HFFc6 (cell line): Measurements from ENCODE around the gene FGF12. TPM values are rescaled to one million over a fixed set of nuclear protein-coding genes. Genes with fewer than 3 reads are reported as not detected.

Experiments
- DNase-seq: peaks from one replicate; pipeline ENCODE4 v3.0.0-alpha.2; 2018
- H3K27ac Mint-ChIP-seq: 2 replicates; pipeline ENCODE4 v1.8.0; 2020; ENCODE audit warnings: mild to moderate bottlenecking, mixed read lengths
- H3K27me3 Mint-ChIP-seq: 2 replicates; pipeline ENCODE4 v1.8.0; 2021; ENCODE audit warnings: mild to moderate bottlenecking, moderate library complexity, mixed read lengths; ENCODE audit not compliant: insufficient read depth
- H3K36me3 Mint-ChIP-seq: 2 replicates; pipeline ENCODE4 v1.8.0; 2021; ENCODE audit warnings: low read depth, mixed read lengths
- H3K4me1 Mint-ChIP-seq: 2 replicates; pipeline ENCODE4 v1.8.0; 2020; ENCODE audit warnings: low read depth, mixed read lengths
- H3K4me3 Mint-ChIP-seq: 2 replicates; pipeline ENCODE4 v1.8.0; 2020; ENCODE audit warnings: mild to moderate bottlenecking, moderate library complexity, mixed read lengths
- H3K9me3 Mint-ChIP-seq: 2 replicates; pipeline ENCODE4 v1.8.0; 2020; ENCODE audit warnings: mild to moderate bottlenecking, mixed read lengths
- total RNA-seq, 6 experiments: library from RNA; stranded (reverse); fragmentation: NEBNext Ultra II Directional; extraction: Animal tissue kit (Norgen Biotek cat#: 25700); gene quantifications; 2 replicates in 1 of 6; 3 replicates in 5 of 6; pipeline ENCODE4 v1.2.3, GENCODE V29; 2021
- TF ChIP-seq, protein P1 (sequence below): fragments of 200-600 bp; sonication (generic); IDR thresholded peaks from 2 replicates; pipeline ENCODE4 v1.5.0; 2021; ENCODE audit warnings: antibody characterized with exemption, mild to moderate bottlenecking

The FGF12 gene
- total RNA-seq, 6 experiments from 2014 or later: not detected

DNA sequence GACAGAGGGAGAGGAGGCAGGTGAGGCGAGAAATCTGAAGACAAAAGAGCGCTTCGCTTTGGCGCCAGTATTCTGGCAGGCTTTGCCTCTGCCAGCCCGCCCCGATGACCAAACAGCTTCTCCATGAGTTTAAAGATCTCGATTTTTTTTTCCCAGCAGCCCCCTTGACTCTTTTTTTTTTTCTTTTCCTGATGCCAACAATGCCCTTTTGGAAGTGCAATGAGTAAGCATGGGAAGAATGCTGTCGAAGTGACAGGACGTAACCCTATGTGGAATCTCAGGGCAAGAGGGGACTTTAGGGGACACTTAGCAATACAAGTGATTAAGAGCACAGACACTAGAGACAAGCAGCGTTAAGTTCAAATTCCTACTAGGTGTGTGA, 211.7 kb downstream of the FGF12 start:
- H3K4me3 Mint-ChIP-seq: no peak overlapping the region
- no peaks in the 10 kb centered on the region for H3K36me3 Mint-ChIP-seq
- TF ChIP-seq, protein P1, sequence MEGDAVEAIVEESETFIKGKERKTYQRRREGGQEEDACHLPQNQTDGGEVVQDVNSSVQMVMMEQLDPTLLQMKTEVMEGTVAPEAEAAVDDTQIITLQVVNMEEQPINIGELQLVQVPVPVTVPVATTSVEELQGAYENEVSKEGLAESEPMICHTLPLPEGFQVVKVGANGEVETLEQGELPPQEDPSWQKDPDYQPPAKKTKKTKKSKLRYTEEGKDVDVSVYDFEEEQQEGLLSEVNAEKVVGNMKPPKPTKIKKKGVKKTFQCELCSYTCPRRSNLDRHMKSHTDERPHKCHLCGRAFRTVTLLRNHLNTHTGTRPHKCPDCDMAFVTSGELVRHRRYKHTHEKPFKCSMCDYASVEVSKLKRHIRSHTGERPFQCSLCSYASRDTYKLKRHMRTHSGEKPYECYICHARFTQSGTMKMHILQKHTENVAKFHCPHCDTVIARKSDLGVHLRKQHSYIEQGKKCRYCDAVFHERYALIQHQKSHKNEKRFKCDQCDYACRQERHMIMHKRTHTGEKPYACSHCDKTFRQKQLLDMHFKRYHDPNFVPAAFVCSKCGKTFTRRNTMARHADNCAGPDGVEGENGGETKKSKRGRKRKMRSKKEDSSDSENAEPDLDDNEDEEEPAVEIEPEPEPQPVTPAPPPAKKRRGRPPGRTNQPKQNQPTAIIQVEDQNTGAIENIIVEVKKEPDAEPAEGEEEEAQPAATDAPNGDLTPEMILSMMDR: no peak
- DNase-seq: no peak
- H3K4me1 Mint-ChIP-seq: no peaks in the 10 kb centered on the region
- peaks cover 2% of the 10 kb centered on the region; the same call in 1 of the 2 replicates for H3K27me3 Mint-ChIP-seq
- peaks cover 36% of the 10 kb centered on the region for H3K9me3 Mint-ChIP-seq
- H3K27ac Mint-ChIP-seq: no peak overlapping the region

DNA sequence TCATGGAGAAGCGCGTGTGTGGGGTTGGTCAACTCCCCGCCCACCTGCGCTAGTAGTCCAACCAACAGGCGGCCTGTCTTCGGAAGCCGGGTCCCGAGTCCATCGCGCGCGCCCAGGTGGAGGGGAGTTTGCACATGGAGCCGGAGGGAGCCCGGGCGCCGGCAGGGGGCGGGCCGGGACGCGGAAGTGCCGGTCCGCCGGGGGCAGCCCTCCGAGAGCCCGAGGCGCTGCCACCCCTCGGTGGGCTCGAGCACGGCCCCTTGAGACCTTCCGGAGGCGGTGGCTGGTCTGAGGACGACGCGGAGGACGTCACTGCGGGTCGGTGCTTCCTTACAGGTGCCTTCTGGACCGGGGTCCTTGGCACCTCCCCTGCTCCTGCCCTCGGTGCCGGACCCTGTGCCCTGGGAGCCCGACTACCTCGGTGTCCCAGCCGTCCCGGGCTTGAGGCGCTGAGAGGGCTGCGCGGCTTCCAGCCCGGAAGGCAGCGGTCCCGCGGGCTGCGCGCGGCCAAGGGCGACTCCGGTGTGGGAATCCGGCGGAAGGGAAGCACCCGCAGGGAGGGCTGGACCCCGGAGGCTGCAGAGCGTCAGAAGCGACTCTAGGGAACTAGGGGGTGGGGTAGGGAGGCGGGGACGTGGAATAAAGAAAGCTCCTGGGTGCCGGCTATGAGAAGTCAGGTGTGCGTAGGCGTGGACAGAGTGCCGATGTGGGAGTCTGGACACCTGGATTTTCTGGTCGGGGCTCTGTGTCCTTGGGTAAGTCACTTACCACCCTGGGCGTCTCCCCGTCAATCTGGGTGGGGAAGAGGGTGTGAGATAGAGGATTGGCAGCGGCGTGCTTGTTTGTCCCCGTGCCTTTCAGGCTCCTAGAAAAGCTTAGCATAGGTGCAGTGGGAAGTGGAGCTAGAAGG, 212.3 kb downstream of the FGF12 start:
- H3K27me3 Mint-ChIP-seq: peaks cover 2% of the 10 kb centered on the region; the same call in 1 of the 2 replicates
- TF ChIP-seq, protein P1: no peak

DNA sequence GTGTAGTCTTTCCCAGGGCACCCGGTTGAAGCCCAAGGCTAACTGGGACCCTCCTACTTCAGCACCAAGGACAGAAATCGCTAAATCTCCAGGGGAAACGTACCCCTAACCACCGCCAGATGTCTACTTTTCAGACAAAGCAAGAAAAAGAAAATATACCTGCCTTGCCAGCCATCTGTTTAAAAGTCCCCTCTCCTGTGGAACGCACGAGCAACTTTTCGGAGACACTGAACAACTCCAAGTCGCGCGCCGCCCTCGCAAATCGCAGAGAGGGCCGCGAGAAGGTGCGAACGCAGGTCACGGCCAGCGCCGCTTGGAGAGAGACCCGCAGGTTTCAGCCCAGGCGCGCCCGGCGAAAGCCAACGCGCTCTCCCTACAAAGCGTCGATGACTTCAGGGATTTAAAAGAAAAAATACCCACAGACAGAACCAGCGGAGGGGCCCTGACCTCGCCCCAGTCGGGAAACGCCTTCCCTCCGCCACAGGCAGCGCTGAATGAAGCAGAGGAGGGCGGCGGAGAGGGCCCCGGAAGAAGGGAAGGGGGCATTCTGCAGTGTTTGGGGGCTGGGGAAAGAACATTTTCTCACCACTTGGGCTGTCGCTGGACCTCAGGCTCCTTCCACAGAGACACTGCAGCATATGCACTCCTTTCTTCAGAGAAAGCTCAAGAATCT, 213.1 kb downstream of the FGF12 start:
- no peaks in the 10 kb centered on the region for H3K4me1 Mint-ChIP-seq
- no peaks in the 10 kb centered on the region for H3K36me3 Mint-ChIP-seq
- peaks cover 2% of the 10 kb centered on the region; the same call in 1 of the 2 replicates for H3K27me3 Mint-ChIP-seq
- peaks cover 36% of the 10 kb centered on the region for H3K9me3 Mint-ChIP-seq
- TF ChIP-seq, protein P1: no peak
- DNase-seq: no peak
- no peak overlapping the region for H3K27ac Mint-ChIP-seq
- H3K4me3 Mint-ChIP-seq: no peak overlapping the region

More for the DNA sequence above, 212.3 kb downstream of the FGF12 start:
- no peaks in the 10 kb centered on the region for H3K4me1 Mint-ChIP-seq
- no peak for DNase-seq
- no peak overlapping the region for H3K27ac Mint-ChIP-seq
- H3K4me3 Mint-ChIP-seq: no peak overlapping the region
- no peaks in the 10 kb centered on the region for H3K36me3 Mint-ChIP-seq
- H3K9me3 Mint-ChIP-seq: peaks cover 36% of the 10 kb centered on the region

GRCh38 chr3:192505731-192506130, 221.6 kb downstream of the FGF12 start:
- TF ChIP-seq, protein P1: no peak
- H3K27me3 Mint-ChIP-seq: no peaks in the 10 kb centered on the region
- H3K36me3 Mint-ChIP-seq: no peaks in the 10 kb centered on the region
- no peaks in the 10 kb centered on the region for H3K4me1 Mint-ChIP-seq
- no peak for DNase-seq
- H3K27ac Mint-ChIP-seq: no peak overlapping the region
- peaks cover 12% of the 10 kb centered on the region for H3K9me3 Mint-ChIP-seq
- H3K4me3 Mint-ChIP-seq: no peak overlapping the region

GRCh38 chr3:192501401-192501800, 225.9 kb downstream of the FGF12 start:
- DNase-seq: no peak
- no peaks in the 10 kb centered on the region for H3K36me3 Mint-ChIP-seq
- H3K27ac Mint-ChIP-seq: no peak overlapping the region
- H3K27me3 Mint-ChIP-seq: no peaks in the 10 kb centered on the region
- no peaks in the 10 kb centered on the region for H3K4me1 Mint-ChIP-seq
- H3K4me3 Mint-ChIP-seq: no peak overlapping the region
- TF ChIP-seq, protein P1: no peak
- peaks cover 16% of the 10 kb centered on the region for H3K9me3 Mint-ChIP-seq
